C4-2B (cell line): ENCODE data around the gene GNL1.
"Not testable (repeated sequence)": the region's sequence is repeated elsewhere in the genome, so short reads cannot be mapped to it uniquely, and the experiment has no call there.

Experiments used
- H3K27ac ChIP-seq: fragments of 450-650 bp; 2 replicates; pipeline ENCODE4 v1.5.1; 2017
- CTCF ChIP-seq: fragments of 450-650 bp; conservative IDR thresholded peaks from 2 replicates; pipeline ENCODE4 v1.5.1; 2017; ENCODE audit warnings: mild to moderate bottlenecking
- ZFX ChIP-seq: fragments of 450-650 bp; IDR thresholded peaks from 2 replicates; pipeline ENCODE4 v1.6.1; 2017

Gene GNL1

GRCh38 chr6:30500421-30501355 lies 55.6 kb downstream of the GNL1 start:
- TF ChIP-seq ZFX (no peak), CTCF (no peak)
- H3K27ac ChIP-seq, result no peak overlapping the region

DNA sequence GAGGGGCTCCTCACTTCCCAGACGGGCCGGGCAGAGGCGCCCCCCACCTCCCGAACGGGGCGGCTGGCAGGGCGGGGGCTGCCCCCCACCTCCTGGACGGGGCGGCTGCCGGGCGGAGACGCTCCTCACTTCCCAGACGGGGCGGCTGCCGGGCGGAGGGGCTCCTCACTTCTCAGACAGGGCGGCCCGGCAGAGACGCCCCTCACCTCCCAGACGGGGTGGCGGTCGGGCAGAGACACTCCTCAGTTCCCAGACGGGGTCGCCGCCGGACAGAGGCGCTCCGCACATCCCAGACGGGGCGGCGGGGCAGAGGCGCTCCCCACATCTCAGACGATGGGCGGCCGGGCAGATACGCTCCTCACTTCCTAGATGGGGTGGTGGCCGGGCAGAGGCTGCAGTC lies 57.6 kb downstream of the GNL1 start:
- H3K27ac ChIP-seq, result not testable (repeated sequence)

GRCh38 chr6:30497714-30498113 lies 58.6 kb downstream of the GNL1 start:
- TF ChIP-seq ZFX (no peak), CTCF (no peak)
- H3K27ac ChIP-seq, result no peak overlapping the region

DNA sequence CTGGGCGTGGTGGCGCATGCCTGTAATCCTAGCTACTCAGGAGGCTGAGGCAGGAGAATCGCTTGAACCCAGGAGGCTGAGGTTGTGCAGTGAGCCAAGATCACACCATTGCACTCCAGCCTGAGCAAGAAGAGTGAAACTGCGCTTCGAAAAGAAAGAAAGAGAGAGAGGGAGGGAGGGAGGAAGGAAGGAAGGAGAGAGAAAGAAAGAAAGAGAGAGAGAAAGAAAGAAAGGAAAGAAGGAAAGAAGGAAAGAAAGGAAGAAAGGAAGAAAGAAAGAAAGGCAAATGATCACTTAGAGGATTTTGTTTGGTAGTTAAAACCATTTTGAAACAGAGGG lies 59.1 kb downstream of the GNL1 start:
- not testable (repeated sequence) for H3K27ac ChIP-seq

GRCh38 chr6:30495993-30496392 lies 60.3 kb downstream of the GNL1 start:
- no peak overlapping the region for H3K27ac ChIP-seq
- TF ChIP-seq CTCF (no peak), ZFX (no peak)

DNA sequence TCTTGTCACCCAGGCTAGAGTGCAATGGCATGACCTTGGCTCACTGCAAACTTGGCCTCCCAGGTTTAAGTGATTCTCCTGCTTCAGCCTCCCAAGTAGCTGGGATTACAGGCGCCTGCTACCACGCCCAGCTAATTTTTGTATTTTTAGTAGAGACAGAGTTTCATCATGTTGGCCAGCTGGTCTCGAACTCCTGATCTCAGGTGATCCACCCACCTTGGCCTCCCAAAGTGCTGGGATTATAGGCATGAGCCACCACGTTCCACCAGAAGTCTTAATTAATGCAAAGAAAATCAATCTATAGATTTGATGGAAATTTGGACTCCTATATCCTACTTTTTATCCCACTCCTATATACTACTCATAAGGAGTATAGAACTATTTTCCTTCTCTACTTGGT lies 61.2 kb downstream of the GNL1 start:
- H3K27ac ChIP-seq, result not testable (repeated sequence)

DNA sequence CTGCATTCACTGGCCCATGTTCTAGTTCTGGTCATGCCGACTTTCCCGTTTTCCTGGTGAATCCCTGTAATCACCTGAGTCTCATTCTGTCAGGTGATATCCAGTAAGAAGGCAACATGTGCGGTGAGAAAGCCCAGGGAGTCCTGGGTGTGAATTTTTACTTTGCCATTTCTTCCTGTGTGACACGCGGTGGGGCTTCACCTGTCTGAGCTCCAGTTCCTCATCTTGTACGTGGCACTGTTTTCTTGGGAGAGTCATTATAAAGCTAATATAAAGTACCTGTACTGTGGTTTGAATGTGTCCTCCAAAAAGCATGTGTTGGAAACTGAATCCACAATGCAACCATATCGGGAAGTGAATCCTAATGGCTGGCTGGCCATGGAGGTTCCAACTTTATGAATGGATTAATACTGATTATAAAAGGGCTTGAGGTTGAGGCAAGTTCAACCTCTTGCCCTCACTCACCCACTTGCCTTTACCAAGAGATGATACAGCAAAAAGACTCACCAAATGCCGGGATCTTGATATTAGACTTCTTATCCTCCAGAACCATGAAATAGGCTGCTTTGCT lies 61.9 kb downstream of the GNL1 start:
- H3K27ac ChIP-seq, result no peak overlapping the region
- no peak for TF ChIP-seq CTCF
- no peak for TF ChIP-seq ZFX

GRCh38 chr6:30493643-30494250 lies 62.5 kb downstream of the GNL1 start:
- TF ChIP-seq ZFX, result no peak
- no peak overlapping the region for H3K27ac ChIP-seq

- TF ChIP-seq ZFX (no peak), CTCF (no peak)
- no peak overlapping the region for H3K27ac ChIP-seq
Measured at GRCh38 chr6:30491991-30492952, 64.0 kb downstream of the GNL1 start.
